Right lobe of liver (tissue), 6 donors: ENCODE data around the gene MAML2. TPM values are rescaled to one million over a fixed set of nuclear protein-coding genes. Genes with fewer than 3 reads are reported as not detected.
"Not testable (repeated sequence)": the region's sequence is repeated elsewhere in the genome, so short reads cannot be mapped to it uniquely, and the experiment has no call there.

ENCODE experiments used
- ATAC-seq, 4 donors: fragments of 200-7000 bp; cut with Tn5 transposase; one replicate each; pipeline ENCODE4 v1.9.1; 2020; ENCODE audit warnings: mild to moderate bottlenecking in 4 of 4, moderate library complexity in 4 of 4
- DNase-seq, 3 donors: peaks; one replicate each; pipeline ENCODE4 v3.0.0-alpha.2; 2020
- H3K27ac ChIP-seq, 3 donors: fragments of 200-600 bp; one replicate each; pipeline ENCODE4 v1.8.0; 2022
- H3K27me3 ChIP-seq, 2 donors: fragments of 200-600 bp; one replicate each; pipeline ENCODE4 v1.8.0; 2022
- H3K36me3 ChIP-seq, 4 donors: fragments of 200-600 bp; sonication (generic) in 1 of 4; one replicate each; pipeline versions ENCODE4 v1.5.1 to v1.8.0; 2017 to 2022; ENCODE audit warnings: control low read depth in 1 of 4
- H3K4me1 ChIP-seq, 4 donors: fragments of 200-600 bp; sonication (generic) in 1 of 4; one replicate each; pipeline versions ENCODE4 v1.5.1 to v1.8.0; 2017 to 2022; ENCODE audit warnings: control low read depth in 1 of 4
- H3K4me3 ChIP-seq, 3 donors: fragments of 200-600 bp; one replicate each; pipeline ENCODE4 v1.8.0; 2022
- H3K9me3 ChIP-seq, 4 donors: fragments of 200-600 bp; sonication (generic) in 1 of 4; one replicate each; pipeline versions ENCODE4 v1.5.1 to v1.8.0; 2017 to 2022; ENCODE audit warnings: control low read depth in 1 of 4
- POLR2A ChIP-seq: fragments of 450-650 bp; IDR thresholded peaks from one replicate; pipeline ENCODE4 v1.6.1; 2017; ENCODE audit warnings: antibody characterized with exemption, mild to moderate bottlenecking
- WGBS: methylation state at CpG from one replicate; pipeline ENCODE4 v1.1.6; 2018; ENCODE audit warnings: low coverage, low lambda C conversion rate; ENCODE audit not compliant: insufficient coverage; ENCODE audit errors: missing lambda C conversion rate; 5-methylcytosine and 5-hydroxymethylcytosine counted together
- intact Hi-C, 2 donors: fragments of 100-400 bp; cut with DNase I; formaldehyde crosslinking; loops; one replicate each; pipeline versions ENCODE4 v1.11.2 to v1.14.1; 2022
- total RNA-seq, 6 experiments: library from RNA; depleted of rRNA in 2 of 6; stranded (reverse); fragments of >200 nt in 2 of 6; fragmentation: NEBNext Ultra II Directional in 3 of 6; extraction: Animal tissue kit (Norgen Biotek cat#: 25700) in 3 of 6; gene quantifications; one replicate each; pipeline versions ENCODE4 v1.1.0 to v1.2.4, GENCODE V29; 2016 to 2023
- TF ChIP-seq, protein P1 (sequence below), 4 donors: fragments of 200-600 bp in 3 of 4; fragments of 450-650 bp in 1 of 4; IDR thresholded peaks; one replicate each; pipeline versions ENCODE4 v1.5.1 to v1.8.0; 2016 to 2022; ENCODE audit warnings: antibody characterized with exemption in 4 of 4, mild to moderate bottlenecking in 2 of 4
- donor health status: DM: no; HTN: yes; CAD: no.
- donor health status: DM: no; HTN: no; CAD: no.
- donor health status: DM: no; HTN: no; CAD: no.
- donor health status: DM: no; HTN: yes; CAD: no.
- donor health status: DM: no; HTN: yes; CAD: no.

The MAML2 gene
- total RNA-seq, 6 experiments from 2014 or later, result 0.92 to 2.3 (median 1.9) TPM

DNA sequence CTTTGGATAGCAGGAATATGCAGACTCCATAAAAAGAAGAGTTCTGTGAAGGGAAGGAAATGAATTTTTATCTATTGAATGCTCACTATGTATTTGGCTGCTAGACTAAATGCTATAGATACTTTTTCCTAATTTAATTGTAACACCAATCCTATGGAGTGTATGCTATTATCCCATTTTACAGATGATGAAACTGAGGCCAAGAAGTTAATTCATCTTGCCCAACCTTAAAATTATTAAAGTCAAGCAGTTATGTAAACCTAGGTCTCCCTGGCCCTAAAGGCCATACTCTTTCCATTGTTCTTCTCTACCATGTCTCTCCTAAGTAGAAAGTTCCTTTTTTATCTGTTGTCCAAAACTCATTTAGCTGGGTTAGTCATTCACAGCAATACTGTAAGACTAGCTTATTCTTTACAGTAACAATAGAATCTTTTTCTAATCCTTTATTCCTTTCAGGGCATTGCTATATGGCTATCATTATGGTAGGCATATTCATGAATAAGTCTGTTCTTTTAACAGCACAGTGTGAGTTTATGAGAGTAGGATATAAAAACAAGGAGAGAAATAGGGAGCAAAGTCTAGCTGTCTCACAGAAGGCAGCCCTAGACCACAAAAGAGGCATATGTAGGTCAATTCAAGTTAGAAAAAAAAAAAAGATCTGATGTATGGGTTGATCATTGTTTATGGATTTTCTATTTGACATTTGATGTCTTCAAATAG is 50.5 kb downstream of the MAML2 start:
- TF ChIP-seq, protein P1, sequence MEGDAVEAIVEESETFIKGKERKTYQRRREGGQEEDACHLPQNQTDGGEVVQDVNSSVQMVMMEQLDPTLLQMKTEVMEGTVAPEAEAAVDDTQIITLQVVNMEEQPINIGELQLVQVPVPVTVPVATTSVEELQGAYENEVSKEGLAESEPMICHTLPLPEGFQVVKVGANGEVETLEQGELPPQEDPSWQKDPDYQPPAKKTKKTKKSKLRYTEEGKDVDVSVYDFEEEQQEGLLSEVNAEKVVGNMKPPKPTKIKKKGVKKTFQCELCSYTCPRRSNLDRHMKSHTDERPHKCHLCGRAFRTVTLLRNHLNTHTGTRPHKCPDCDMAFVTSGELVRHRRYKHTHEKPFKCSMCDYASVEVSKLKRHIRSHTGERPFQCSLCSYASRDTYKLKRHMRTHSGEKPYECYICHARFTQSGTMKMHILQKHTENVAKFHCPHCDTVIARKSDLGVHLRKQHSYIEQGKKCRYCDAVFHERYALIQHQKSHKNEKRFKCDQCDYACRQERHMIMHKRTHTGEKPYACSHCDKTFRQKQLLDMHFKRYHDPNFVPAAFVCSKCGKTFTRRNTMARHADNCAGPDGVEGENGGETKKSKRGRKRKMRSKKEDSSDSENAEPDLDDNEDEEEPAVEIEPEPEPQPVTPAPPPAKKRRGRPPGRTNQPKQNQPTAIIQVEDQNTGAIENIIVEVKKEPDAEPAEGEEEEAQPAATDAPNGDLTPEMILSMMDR (IDR thresholded peaks at IDR 0.05), result no peak
- TF ChIP-seq POLR2A, result no peak
- no peaks in the 10 kb centered on the region for H3K9me3 ChIP-seq
- no peaks in the 10 kb centered on the region for H3K36me3 ChIP-seq
- H3K4me1 ChIP-seq, result no peaks in the 10 kb centered on the region
- DNase-seq (no peak), ATAC-seq (no peak)
- no peak overlapping the region for H3K4me3 ChIP-seq
- intact Hi-C loops, result no loop called here
- no peaks in the 10 kb centered on the region for H3K27me3 ChIP-seq
- no peak overlapping the region for H3K27ac ChIP-seq

DNA sequence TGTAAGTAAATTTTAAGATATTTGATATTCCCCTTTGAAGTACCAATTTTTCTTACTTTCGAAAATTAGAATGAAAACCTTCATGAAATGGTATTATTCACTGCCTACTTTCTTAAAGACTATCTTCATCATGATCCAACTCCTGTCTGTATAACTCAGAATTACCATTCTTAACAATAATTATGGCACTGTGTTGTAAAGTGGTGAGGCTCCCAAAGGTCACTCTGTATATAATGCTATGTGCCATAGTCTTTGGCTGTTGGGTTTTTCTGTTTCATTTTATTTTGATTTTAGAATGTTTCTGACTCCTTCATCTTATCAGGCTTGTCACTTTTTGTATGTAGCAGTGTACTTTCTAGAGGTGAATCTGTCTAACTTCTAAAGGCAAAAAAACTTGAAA is 52.4 kb downstream of the MAML2 start:
- 71% methylated on average over 1 of the region's 1 CpG for WGBS
- Histone ChIP-seq H3K27ac (no peak overlapping the region), H3K4me1 (no peaks in the 10 kb centered on the region), H3K4me3 (no peak overlapping the region), H3K9me3 (no peaks in the 10 kb centered on the region), H3K27me3 (no peaks in the 10 kb centered on the region), H3K36me3 (no peaks in the 10 kb centered on the region)
- DNase-seq (no peak), ATAC-seq (no peak)
- intact Hi-C loops, result no loop called here
- TF ChIP-seq POLR2A, result no peak
- TF ChIP-seq, protein P1 (IDR thresholded peaks at IDR 0.05), result no peak

DNA sequence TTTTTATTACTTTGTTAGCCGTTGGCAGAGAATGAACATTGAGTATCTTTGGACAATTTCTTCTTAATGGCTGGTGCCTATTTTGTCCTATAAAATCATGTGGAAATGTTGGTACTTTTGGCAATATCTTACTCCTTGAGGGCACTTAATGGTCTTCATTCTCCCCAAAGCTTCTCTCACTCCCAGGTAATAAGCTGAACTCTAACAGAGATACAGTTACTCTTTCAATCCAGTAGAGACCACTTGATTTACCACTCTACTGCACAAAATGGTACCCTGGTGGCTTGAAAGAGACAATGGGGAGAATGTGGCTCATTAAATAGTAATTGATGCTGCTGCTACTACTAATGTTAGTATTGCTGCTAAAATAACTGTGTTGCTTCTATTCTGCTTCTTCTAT is 53.0 kb downstream of the MAML2 start:
- intact Hi-C loops, result no loop called here
- WGBS, result 75% methylated on average over 1 of the region's 1 CpG
- Histone ChIP-seq H3K4me3 (no peak overlapping the region), H3K27me3 (no peaks in the 10 kb centered on the region), H3K36me3 (no peaks in the 10 kb centered on the region), H3K4me1 (no peaks in the 10 kb centered on the region), H3K9me3 (no peaks in the 10 kb centered on the region), H3K27ac (no peak overlapping the region)
- DNase-seq (no peak), ATAC-seq (no peak)
- TF ChIP-seq POLR2A, result no peak

DNA sequence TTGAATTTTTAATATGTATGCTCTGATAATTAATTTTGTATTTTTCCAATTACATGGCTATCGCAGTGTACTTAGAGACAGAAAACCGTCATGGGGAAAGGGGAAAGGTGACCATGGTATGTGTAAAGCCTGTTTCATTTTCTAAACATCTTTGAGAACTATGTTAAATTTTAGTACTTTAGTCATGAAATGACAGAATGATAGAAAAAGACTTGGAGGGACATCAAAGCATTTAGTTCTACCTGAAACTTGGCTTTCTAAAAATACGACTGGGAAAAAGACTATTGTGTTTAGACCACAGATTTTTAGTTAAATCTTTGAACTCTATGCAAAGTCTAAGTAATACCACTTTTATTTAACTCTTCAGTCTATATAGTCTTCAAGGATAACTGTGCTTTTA is 54.1 kb downstream of the MAML2 start:
- Histone ChIP-seq H3K9me3 (no peaks in the 10 kb centered on the region), H3K27me3 (no peaks in the 10 kb centered on the region), H3K27ac (no peak overlapping the region), H3K4me3 (no peak overlapping the region), H3K4me1 (no peaks in the 10 kb centered on the region), H3K36me3 (no peaks in the 10 kb centered on the region)
- 78% methylated on average over 3 of the region's 3 CpGs for WGBS
- no peak for ATAC-seq
- no peak for TF ChIP-seq POLR2A
- TF ChIP-seq, protein P1 (IDR thresholded peaks at IDR 0.05), result no peak
- intact Hi-C loops, result no loop called here
- no peak for DNase-seq

DNA sequence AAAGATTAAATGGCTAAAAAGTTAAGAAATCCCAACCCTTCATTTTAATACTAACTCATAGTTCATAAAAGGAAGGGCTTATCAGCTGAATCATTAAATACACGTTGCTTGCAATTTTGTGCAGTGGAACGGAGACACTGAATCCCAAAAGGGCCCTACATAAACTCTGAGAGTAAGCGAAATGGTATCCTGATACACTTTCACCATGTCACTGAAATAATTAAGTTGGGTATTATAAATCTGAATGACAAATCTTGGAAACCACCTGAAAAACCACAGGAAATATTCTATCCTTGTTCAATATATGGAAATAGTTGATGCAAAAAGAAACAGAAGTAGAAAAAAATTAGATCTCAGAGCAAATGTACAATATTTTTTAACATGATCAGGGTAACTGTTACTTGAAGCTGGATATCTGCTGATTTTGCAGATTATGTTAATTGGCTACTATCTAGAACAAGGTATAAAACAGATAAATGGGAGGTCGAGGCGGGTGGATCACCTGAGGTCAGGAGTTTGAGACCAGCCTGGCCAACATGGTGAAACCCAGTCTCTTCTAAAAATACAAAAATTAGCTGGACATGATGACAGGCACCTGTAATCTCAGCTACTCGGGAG is 55.1 kb downstream of the MAML2 start:
- intact Hi-C loops, result no loop called here
- ATAC-seq, result no peak
- 64% methylated on average over 5 of the region's 6 CpGs for WGBS

DNA sequence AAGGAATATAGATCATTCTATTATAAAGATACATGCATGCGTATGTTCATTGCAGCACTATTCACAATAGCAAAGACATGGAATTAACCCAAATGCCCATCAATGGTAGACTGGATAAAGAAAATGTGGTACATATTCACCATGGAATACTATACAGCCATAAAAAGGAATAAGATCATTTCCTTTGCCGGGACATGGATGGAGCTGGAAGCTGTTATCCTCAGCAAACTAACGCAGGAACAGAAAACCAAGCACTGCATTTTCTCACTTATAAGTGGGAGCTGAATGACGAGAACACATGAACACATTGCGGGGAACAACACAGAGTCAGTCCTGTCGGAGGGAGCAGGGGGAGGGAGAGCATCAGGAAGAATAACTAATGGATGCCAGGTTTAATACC is 57.0 kb downstream of the MAML2 start:
- 89% methylated on average over 6 of the region's 6 CpGs for WGBS
- H3K36me3 ChIP-seq, ATAC-seq, intact Hi-C loops, H3K9me3 ChIP-seq, H3K27ac ChIP-seq, H3K4me3 ChIP-seq, H3K27me3 ChIP-seq, H3K4me1 ChIP-seq, DNase-seq: not testable (repeated sequence)

More for the DNA sequence above, 55.1 kb downstream of the MAML2 start:
- DNase-seq, result no peak
- Histone ChIP-seq H3K9me3 (no peaks in the 10 kb centered on the region), H3K27me3 (no peaks in the 10 kb centered on the region), H3K4me1 (no peaks in the 10 kb centered on the region), H3K4me3 (no peak overlapping the region), H3K36me3 (no peaks in the 10 kb centered on the region), H3K27ac (no peak overlapping the region)
- TF ChIP-seq POLR2A, result no peak
- TF ChIP-seq, protein P1 (IDR thresholded peaks at IDR 0.05), result no peak
